H9 (cell line): ENCODE measurements around the gene MAPK8IP2. TPM values are rescaled to one million over a fixed set of nuclear protein-coding genes. Genes with fewer than 3 reads are reported as not detected.

Experiments
- DNase-seq: peaks from one replicate; pipeline ENCODE4 v3.0.0-alpha.2; 2017
- H2AFZ ChIP-seq: one replicate; pipeline ENCODE4 v1.6.1; 2013; ENCODE audit warnings: mild to moderate bottlenecking, low read length, control low read depth, moderate library complexity
- H2AK5ac ChIP-seq: 2 replicates; pipeline ENCODE4 v1.6.1; 2013; ENCODE audit warnings: low read length, control low read depth, mixed read lengths; ENCODE audit not compliant: insufficient read length
- H2BK120ac ChIP-seq: one replicate; pipeline ENCODE4 v1.6.1; 2013; ENCODE audit warnings: low read depth, mild to moderate bottlenecking, low read length, control low read depth, inconsistent platforms; ENCODE audit not compliant: poor library complexity, severe bottlenecking
- H2BK12ac ChIP-seq: 2 replicates; pipeline ENCODE4 v1.6.1; 2013; ENCODE audit warnings: low read length, control low read depth, mixed read lengths, low read depth; ENCODE audit not compliant: insufficient read length
- H2BK15ac ChIP-seq: 2 replicates; pipeline ENCODE4 v1.6.1; 2013; ENCODE audit warnings: low read depth, low read length, control low read depth
- H2BK20ac ChIP-seq: one replicate; pipeline ENCODE4 v1.6.1; 2013; ENCODE audit warnings: low read depth, mild to moderate bottlenecking, low read length, control low read depth, inconsistent platforms; ENCODE audit not compliant: poor library complexity, severe bottlenecking
- H2BK5ac ChIP-seq: 2 replicates; pipeline ENCODE4 v1.6.1; 2013; ENCODE audit warnings: low read length, control low read depth, mixed read lengths; ENCODE audit not compliant: insufficient read length
- H3K14ac ChIP-seq: 2 replicates; pipeline ENCODE4 v1.6.1; 2013; ENCODE audit warnings: low read length, control low read depth; ENCODE audit not compliant: insufficient read depth
- H3K18ac ChIP-seq: 2 replicates; pipeline ENCODE4 v1.6.1; 2013; ENCODE audit warnings: low read depth, mild to moderate bottlenecking, mixed read lengths, low read length, control low read depth; ENCODE audit not compliant: insufficient read length
- H3K23ac ChIP-seq: 2 replicates; pipeline ENCODE4 v1.6.1; 2013; ENCODE audit warnings: low read length, control low read depth, mixed read lengths, low read depth; ENCODE audit not compliant: insufficient read length
- H3K23me2 ChIP-seq: 2 replicates; pipeline ENCODE4 v1.6.1; 2013; ENCODE audit warnings: low read depth, mild to moderate bottlenecking, mixed read lengths, low read length, control low read depth; ENCODE audit not compliant: insufficient read length, poor library complexity, severe bottlenecking
- H3K27ac ChIP-seq: 2 replicates; pipeline ENCODE4 v1.5.1; 2013; ENCODE audit warnings: low read length, control low read depth, mixed read lengths, low read depth; ENCODE audit not compliant: insufficient read length
- H3K27me3 ChIP-seq: 2 replicates; pipeline ENCODE4 v1.6.1; 2013; ENCODE audit warnings: low read length, control low read depth, inconsistent platforms; ENCODE audit not compliant: insufficient read depth
- H3K4ac ChIP-seq: 2 replicates; pipeline ENCODE4 v1.6.1; 2013; ENCODE audit warnings: low read depth, mild to moderate bottlenecking, control low read depth, inconsistent platforms, low read length, moderate library complexity
- H3K4me1 ChIP-seq: 2 replicates; pipeline ENCODE4 v1.6.1; 2013; ENCODE audit warnings: low read length, control low read depth, inconsistent platforms; ENCODE audit not compliant: insufficient read depth
- H3K4me2 ChIP-seq: 2 replicates; pipeline ENCODE4 v1.6.1; 2013; ENCODE audit warnings: low read length, control low read depth, mixed read lengths; ENCODE audit not compliant: insufficient read length, insufficient read depth
- H3K56ac ChIP-seq: 2 replicates; pipeline ENCODE4 v1.6.1; 2013; ENCODE audit warnings: low read depth, mild to moderate bottlenecking, mixed read lengths, low read length, control low read depth; ENCODE audit not compliant: insufficient read length
- H3K79me1 ChIP-seq: 2 replicates; pipeline ENCODE4 v1.6.1; 2013; ENCODE audit warnings: low read depth, mild to moderate bottlenecking, moderate library complexity, low read length, control low read depth, inconsistent platforms; ENCODE audit not compliant: insufficient read depth, poor library complexity, severe bottlenecking
- H3K79me2 ChIP-seq: 2 replicates; pipeline ENCODE4 v1.6.1; 2013; ENCODE audit warnings: low read length, control low read depth, inconsistent platforms; ENCODE audit not compliant: insufficient read depth
- H3K9ac ChIP-seq: 2 replicates; pipeline ENCODE4 v1.6.1; 2013; ENCODE audit warnings: low read length, control low read depth, mixed read lengths; ENCODE audit not compliant: insufficient read length; ENCODE audit errors: extremely low read depth
- H3K9me3 ChIP-seq: one replicate; pipeline ENCODE4 v1.6.1; 2013; ENCODE audit warnings: low read depth, low read length, inconsistent platforms; ENCODE audit not compliant: control insufficient read depth
- H3T11ph ChIP-seq: one replicate; pipeline ENCODE4 v1.6.1; 2013; ENCODE audit warnings: mild to moderate bottlenecking, low read length, control low read depth, inconsistent platforms
- H4K20me1 ChIP-seq: one replicate; pipeline ENCODE4 v1.6.1; 2013; ENCODE audit not compliant: control insufficient read depth, insufficient read length, insufficient read depth
- H4K5ac ChIP-seq: 2 replicates; pipeline ENCODE4 v1.6.1; 2013; ENCODE audit warnings: low read depth, mild to moderate bottlenecking, mixed read lengths, low read length, control low read depth; ENCODE audit not compliant: insufficient read length
- H4K8ac ChIP-seq: replicated peaks from 2 replicates; pipeline ENCODE4 v1.6.1; 2013; ENCODE audit warnings: low read length, control low read depth, mixed read lengths, low read depth; ENCODE audit not compliant: insufficient read length
- H4K91ac ChIP-seq: 2 replicates; pipeline ENCODE4 v1.6.1; 2013; ENCODE audit warnings: low read depth, mild to moderate bottlenecking, moderate library complexity, mixed read lengths, low read length, control low read depth; ENCODE audit not compliant: insufficient read length
- H3K27ac Mint-ChIP-seq, 3 experiments: 2 replicates in 2 of 3; 3 replicates in 1 of 3; pipeline ENCODE4 v1.8.0; 2020 to 2021; ENCODE audit warnings: mixed read lengths in 3 of 3, mild to moderate bottlenecking in 1 of 3, moderate library complexity in 1 of 3
- H3K27me3 Mint-ChIP-seq: 2 replicates; pipeline ENCODE4 v1.8.0; 2021; ENCODE audit warnings: low read depth, mild to moderate bottlenecking, moderate library complexity, mixed read lengths
- H3K36me3 Mint-ChIP-seq, 3 experiments: 2 replicates in 2 of 3; 3 replicates in 1 of 3; pipeline ENCODE4 v1.8.0; 2020 to 2021; ENCODE audit warnings: low read depth in 3 of 3, mixed read lengths in 3 of 3; ENCODE audit not compliant: insufficient read depth in 1 of 3
- H3K4me1 Mint-ChIP-seq, 2 experiments: 2 replicates each; pipeline ENCODE4 v1.8.0; 2020; ENCODE audit warnings: mixed read lengths in 2 of 2
- H3K4me3 Mint-ChIP-seq, 2 experiments: 2 replicates in 1 of 2; 3 replicates in 1 of 2; pipeline ENCODE4 v1.8.0; 2020 to 2021; ENCODE audit warnings: mild to moderate bottlenecking in 2 of 2, mixed read lengths in 2 of 2, moderate library complexity in 1 of 2
- H3K9me3 Mint-ChIP-seq, 2 experiments: 2 replicates in 1 of 2; 3 replicates in 1 of 2; pipeline ENCODE4 v1.8.0; 2020; ENCODE audit warnings: mild to moderate bottlenecking in 2 of 2, mixed read lengths in 2 of 2, moderate library complexity in 1 of 2
- WGBS: extraction: QIAGEN DNeasy Blood & Tissue Kit; methylation state at CpG from one replicate; pipeline ENCODE4 v1.1.7; 2013; ENCODE audit warnings: missing lambda C conversion rate, low lambda C conversion rate, mixed read lengths; ENCODE audit not compliant: insufficient read length; ENCODE audit errors: extremely low coverage; 5-methylcytosine and 5-hydroxymethylcytosine counted together
- total RNA-seq: library from RNA; stranded (reverse); gene quantifications from 2 replicates; pipeline ENCODE4 v1.2.1, GENCODE V29; 2021
- TF ChIP-seq, protein P1 (sequence below): fragments of 200-600 bp; sonication (generic); conservative IDR thresholded peaks from 3 replicates; pipeline ENCODE4 v1.8.0; 2021; ENCODE audit warnings: antibody characterized with exemption, mild to moderate bottlenecking

MAPK8IP2 gene
- total RNA-seq, 1 experiment from 2014 or later, result 5.7 TPM

DNA sequence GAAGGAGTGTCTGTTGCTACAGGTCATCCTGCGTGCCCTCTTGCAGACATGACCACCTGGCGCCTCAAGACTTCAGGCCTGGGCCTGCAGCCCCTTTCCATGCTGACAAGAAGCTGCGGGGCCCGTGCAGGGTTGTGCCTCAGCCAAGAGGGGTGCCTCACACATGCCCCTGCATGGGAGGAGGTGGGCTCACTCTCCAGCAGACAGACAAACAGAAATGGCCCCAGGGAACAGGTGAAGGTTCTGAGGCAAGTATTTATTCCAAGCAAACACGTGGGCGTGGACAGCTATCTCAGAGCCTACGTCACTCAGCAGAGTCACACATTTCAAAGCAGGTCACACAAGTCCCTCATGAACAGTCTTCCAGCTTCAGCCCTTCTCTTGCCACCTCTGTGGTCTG is 32.0 kb upstream of the MAPK8IP2 start:
- Histone ChIP-seq H4K5ac (no peak overlapping the region), H3K56ac (no peak overlapping the region), H3K27me3 (no peaks in the 10 kb centered on the region), H4K8ac (no peak overlapping the region), H2BK12ac (no peak overlapping the region), H3K18ac (no peak overlapping the region), H3K9ac (no peak overlapping the region), H2BK20ac (no peak overlapping the region), H2AK5ac (no peak overlapping the region), H3K79me1 (no peaks in the 10 kb centered on the region), H2BK15ac (no peak overlapping the region), H4K91ac (no peak overlapping the region), H3K14ac (no peak overlapping the region), H3K23ac (no peak overlapping the region), H3K23me2 (no peaks in the 10 kb centered on the region), H3T11ph (no peak overlapping the region), H3K4me1 (no peaks in the 10 kb centered on the region), H4K20me1 (no peaks in the 10 kb centered on the region), H3K27ac (no peak overlapping the region), H2BK120ac (no peak overlapping the region), H3K79me2 (no peaks in the 10 kb centered on the region), H3K4ac (no peak overlapping the region), H2AFZ (no peak overlapping the region), H3K4me2 (no peak overlapping the region), H3K9me3 (no peaks in the 10 kb centered on the region), H2BK5ac (no peak overlapping the region)
- no CpG with 5 or more reads among the region's 7 CpGs for WGBS
- Mint-ChIP-seq H3K4me3 (no peak overlapping the region), H3K4me1 (peaks cover under 1% of the 10 kb centered on the region in 2 experiments; a peak in 2 of 4 replicates), H3K27ac (no peak overlapping the region), H3K27me3 (peaks cover 9% of the 10 kb centered on the region), H3K9me3 (no peaks in the 10 kb centered on the region), H3K36me3 (peaks cover 13 to 58% (median 50%) of the 10 kb centered on the region in 3 experiments; a peak in 6 of 7 replicates)
- TF ChIP-seq, protein P1, sequence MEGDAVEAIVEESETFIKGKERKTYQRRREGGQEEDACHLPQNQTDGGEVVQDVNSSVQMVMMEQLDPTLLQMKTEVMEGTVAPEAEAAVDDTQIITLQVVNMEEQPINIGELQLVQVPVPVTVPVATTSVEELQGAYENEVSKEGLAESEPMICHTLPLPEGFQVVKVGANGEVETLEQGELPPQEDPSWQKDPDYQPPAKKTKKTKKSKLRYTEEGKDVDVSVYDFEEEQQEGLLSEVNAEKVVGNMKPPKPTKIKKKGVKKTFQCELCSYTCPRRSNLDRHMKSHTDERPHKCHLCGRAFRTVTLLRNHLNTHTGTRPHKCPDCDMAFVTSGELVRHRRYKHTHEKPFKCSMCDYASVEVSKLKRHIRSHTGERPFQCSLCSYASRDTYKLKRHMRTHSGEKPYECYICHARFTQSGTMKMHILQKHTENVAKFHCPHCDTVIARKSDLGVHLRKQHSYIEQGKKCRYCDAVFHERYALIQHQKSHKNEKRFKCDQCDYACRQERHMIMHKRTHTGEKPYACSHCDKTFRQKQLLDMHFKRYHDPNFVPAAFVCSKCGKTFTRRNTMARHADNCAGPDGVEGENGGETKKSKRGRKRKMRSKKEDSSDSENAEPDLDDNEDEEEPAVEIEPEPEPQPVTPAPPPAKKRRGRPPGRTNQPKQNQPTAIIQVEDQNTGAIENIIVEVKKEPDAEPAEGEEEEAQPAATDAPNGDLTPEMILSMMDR, result no peak
- no peak for DNase-seq
